Nucleus accumbens (tissue), 56 donors: ENCODE measurements around the gene RBL1.
"Not testable (repeated sequence)": the region's sequence is repeated elsewhere in the genome, so short reads cannot be mapped to it uniquely, and the experiment has no call there.

Experiments used
- DNase-seq, 56 donors: peaks; one replicate each; lab custom pipeline; 2025; lab: John Stamatoyannopoulos, UW

RBL1 gene, protein sequence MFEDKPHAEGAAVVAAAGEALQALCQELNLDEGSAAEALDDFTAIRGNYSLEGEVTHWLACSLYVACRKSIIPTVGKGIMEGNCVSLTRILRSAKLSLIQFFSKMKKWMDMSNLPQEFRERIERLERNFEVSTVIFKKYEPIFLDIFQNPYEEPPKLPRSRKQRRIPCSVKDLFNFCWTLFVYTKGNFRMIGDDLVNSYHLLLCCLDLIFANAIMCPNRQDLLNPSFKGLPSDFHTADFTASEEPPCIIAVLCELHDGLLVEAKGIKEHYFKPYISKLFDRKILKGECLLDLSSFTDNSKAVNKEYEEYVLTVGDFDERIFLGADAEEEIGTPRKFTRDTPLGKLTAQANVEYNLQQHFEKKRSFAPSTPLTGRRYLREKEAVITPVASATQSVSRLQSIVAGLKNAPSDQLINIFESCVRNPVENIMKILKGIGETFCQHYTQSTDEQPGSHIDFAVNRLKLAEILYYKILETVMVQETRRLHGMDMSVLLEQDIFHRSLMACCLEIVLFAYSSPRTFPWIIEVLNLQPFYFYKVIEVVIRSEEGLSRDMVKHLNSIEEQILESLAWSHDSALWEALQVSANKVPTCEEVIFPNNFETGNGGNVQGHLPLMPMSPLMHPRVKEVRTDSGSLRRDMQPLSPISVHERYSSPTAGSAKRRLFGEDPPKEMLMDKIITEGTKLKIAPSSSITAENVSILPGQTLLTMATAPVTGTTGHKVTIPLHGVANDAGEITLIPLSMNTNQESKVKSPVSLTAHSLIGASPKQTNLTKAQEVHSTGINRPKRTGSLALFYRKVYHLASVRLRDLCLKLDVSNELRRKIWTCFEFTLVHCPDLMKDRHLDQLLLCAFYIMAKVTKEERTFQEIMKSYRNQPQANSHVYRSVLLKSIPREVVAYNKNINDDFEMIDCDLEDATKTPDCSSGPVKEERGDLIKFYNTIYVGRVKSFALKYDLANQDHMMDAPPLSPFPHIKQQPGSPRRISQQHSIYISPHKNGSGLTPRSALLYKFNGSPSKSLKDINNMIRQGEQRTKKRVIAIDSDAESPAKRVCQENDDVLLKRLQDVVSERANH

DNA sequence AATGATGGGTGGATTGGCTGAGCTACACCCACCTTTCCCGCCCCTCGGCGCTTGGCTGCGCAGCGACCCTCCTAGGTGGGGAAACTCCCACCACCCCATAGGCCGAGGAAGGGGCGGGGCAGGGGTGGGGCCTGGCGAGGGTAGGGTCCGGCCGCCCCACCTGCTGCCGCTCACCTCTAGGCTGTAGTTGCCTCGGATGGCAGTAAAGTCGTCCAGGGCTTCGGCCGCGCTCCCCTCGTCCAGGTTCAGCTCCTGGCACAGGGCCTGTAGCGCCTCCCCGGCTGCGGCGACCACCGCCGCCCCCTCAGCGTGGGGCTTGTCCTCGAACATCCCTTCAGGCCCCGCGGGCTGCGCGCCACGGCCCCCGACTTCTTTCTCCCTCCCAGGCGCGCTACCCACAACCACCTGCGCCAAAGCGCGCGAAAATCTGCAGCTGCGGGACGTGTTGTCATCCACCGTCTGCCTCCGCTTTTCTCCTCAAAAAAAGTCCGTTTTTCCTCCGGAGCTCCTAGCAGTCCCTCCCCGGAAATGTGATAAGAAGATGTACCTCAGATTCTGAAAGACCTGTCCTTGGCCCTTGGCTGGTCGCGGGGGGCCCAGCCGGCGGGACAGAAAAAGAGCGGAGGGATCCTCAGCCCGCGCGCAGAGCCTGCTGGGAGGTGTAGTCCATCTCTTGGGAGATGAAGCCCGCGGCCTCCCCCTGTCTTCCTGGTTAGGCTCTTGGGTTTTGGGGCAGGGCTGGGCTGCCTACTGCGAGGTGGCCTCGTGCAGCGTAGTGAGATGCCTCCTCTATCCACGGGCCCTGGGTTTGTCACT is at the start of gene RBL1:
Gene RBL1, minus strand, starts transcription at position 399 of the 816 bp plus-strand sequence. Its CDS starts 69 bp downstream, at position 330.
- DNase-seq: peak in 55 of 56 donors; percentile 32 to 95 (median 84)

DNA sequence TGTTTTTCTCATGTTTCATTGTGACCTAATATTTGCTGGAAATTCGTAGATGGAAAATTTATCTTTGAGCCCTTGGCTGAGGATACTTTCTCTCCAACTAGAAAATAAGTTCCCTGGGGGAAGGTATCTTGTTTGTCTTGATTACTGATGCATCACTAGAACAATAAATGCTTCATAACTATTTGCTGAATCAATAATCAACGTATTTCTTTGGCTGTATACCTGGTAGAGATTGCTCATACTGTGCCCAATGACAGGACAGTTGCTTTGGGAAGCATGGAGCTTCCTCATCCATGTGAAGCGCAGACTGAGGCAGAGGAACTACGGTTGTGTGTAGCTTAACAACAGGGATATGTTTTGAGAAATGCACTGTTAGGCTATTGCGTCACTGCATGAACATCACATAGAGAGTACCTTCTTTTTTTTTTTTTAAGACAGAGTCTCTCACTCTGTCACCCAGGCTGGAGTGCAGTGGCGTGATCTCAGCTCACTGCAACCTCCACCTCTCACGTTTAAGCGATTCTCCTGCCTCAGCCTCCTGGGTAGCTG is 49.1 kb upstream of the RBL1 start:
- no peak for DNase-seq

DNA sequence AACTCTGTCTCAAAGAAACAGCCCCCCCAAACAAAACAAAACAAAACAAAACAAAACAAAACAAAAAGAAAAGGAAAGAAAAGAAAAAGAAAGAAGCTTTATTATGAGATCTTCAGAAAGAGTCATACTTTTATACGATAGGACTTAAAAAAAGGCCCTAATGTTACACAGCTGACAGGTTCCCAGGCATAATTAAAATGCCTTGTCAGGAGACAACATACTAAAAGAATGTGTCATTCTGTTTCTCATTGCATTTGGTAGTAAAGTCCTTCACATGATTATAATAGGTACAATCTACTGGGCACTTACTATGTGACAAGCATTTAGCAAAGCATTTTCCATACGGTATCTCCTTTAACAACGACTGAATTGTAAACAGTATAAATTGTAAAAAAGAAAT is 46.9 kb upstream of the RBL1 start:
- no peak for DNase-seq

DNA sequence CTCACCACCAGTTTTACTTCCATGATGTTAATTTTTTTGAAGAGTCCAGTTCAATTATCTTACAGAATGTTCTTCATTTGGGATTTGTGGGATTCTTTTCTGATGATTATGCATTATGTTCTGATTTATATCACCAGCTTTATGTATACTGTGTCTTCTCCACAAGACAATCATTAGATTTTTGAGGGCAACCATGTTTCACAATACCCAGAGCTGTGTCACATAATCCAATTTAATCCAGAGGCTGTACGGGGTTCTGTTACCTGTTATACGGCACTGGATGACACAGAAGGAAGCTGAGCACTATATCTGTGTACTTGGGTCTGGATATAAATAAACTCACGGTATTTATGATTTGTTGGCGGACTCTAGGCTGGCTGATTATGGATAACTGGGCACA is 41.8 kb upstream of the RBL1 start:
- DNase-seq: no peak

DNA sequence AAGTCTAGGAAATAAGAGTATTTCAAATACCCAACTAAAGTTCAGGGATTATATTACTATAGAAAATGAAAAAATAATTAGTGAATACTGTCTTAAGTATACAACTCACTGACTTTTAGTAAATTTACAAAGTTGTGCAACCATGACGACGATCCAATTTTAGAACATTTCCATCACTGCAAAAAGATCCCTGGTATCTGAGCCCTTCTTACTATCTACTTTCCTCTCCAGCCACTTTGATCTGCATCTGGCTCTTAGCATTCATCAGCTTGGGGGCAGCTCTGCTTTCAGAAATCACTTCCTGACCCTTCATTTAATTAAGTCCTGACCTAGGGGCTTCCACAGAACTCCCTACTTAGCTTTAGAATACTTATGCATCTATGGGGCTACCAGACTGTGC is 38.2 kb upstream of the RBL1 start:
- DNase-seq: no peak

DNA sequence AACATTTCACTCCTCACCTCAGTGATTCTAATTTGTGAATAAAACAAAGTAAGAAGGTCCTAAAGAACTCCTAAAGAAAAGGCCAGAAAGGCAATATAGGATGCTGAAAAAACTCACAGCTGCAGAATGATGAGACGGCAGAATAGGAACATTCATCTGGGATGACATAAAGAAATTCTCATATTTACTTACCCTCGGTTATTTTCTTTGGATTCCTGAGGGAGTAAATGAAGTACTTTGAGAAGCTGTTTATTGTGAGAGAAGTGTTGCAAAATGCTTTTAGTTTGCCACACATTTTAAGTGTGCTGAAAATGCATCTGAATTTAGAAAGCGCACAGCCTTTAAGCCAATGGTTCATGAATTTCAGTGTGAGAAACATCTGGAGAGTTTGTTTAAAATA is 35.7 kb upstream of the RBL1 start:
- no peak for DNase-seq

DNA sequence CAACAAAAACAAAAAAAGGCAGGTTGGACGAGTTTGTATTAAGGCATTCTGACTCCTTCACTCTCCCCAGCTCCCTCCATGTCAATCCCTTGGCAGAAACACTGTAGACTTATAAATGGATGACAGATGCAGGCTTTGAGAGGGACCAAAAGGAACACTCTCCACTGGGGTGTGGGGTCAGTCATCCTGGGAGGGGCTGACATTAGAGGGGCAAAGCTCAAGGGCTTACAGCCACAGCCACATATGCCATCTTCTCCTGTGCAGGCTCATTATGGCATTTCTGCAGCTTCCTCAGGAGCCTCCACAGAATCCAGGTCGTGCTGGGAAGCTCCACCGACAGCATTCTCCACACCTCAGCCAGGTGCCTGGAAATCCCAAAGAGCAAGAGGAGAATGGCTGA is 33.0 kb upstream of the RBL1 start:
- no peak for DNase-seq

- not testable (repeated sequence) for DNase-seq
Measured at GRCh38 chr20:37126290-37126689, 30.5 kb upstream of the RBL1 start.

- DNase-seq: no peak
Measured at GRCh38 chr20:37123441-37123840, 27.6 kb upstream of the RBL1 start.

- DNase-seq: no peak
Measured at GRCh38 chr20:37120497-37120896, 24.7 kb upstream of the RBL1 start.

DNA sequence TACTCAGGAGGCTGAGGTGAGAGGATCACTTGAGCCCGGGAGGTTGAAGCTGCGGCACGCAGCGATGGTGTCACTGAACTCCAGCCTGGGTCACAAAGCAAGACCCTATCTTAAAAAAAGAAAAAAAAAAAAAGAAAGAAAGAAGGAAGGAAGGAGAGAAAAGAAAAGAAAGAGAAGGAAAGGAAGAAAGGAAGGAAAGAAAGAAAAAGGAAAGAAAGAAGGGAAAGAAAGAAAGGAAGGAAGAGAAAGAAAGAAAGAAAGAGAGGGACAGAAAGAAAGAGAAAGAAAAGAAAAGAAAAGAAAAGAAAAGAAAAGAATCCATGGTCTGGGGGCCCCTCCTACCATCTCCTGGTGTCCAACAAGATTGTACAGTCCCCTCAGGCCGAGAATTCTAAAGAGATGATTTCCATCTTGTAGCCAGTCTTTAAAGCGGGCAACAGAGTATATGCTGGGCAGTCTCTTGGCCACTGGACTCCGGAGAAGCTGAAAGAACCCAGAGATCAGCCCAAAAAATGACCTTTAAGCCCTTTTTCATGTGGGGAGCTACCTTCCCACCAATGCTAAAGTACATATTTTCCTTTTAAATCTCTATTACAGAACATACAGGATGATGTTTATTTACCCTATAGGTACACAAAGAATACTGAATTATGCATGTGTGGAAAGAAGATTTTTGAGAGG is 23.7 kb upstream of the RBL1 start:
- no peak for DNase-seq

GRCh38 chr20:37114012-37114411 is 18.2 kb upstream of the RBL1 start:
- DNase-seq: no peak

DNA sequence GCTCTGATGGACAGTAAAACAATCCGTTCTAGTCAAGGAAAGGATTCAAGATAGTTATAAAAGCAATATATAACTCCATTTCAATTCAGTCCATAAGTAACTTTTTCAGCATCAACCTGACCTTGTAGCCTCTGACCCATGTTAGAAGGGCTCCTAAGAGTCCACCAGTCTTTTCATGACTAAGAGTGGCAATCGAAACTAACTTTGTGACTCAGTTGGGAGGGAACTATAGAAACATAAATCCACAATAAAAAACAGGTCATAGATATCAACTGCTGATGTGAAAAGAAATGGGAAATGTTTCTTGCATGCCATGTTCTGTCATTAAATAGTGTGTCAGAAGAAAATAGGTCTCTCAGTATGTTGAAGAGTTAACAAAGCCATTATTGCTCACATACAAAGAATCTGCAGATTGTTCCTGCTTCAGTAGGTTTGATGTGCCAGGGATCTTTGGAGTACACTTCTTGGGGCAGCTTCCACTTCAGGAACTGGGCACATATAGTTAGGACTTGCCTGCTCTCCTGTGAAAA is 16.2 kb upstream of the RBL1 start:
- DNase-seq: no peak

DNA sequence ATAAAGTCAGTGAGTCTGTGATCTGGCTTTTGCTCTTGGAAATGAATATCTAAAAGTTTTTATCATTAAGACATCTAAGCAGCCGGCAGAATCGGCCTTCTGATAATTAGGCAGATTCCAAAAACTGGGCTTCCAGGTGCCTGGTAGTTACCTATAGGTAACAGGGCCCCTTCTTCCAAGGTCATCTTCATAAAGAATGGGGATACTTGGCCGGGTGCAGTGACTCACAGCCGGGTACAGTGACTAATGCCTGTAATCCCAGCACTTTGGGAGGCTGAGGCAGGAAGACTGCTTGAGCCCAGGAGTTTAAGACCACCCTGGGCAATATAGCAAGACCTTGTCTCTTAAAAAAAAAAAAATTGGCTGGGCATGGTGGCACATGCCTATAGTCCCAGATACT is 12.9 kb upstream of the RBL1 start:
- no peak for DNase-seq

DNA sequence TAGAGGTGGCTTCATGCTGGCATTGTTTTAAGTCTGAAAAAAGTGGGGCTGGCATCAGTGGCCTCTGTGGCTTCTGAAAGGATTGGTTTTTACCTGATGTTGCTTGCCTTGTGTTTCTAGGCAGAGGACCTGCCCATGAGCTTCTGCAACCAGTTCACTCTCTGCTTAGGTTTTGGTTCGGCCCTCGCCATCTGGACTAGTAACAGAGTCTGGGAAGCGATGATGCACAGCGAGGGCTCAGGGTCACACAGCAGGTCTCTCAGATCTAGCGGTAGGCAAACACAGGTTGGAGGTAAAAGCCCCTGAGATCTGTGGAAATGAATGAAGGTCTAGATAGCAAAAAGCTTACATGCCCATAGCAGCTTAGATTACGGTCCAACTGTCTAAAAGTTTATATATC is 6.8 kb upstream of the RBL1 start:
- DNase-seq: no peak

DNA sequence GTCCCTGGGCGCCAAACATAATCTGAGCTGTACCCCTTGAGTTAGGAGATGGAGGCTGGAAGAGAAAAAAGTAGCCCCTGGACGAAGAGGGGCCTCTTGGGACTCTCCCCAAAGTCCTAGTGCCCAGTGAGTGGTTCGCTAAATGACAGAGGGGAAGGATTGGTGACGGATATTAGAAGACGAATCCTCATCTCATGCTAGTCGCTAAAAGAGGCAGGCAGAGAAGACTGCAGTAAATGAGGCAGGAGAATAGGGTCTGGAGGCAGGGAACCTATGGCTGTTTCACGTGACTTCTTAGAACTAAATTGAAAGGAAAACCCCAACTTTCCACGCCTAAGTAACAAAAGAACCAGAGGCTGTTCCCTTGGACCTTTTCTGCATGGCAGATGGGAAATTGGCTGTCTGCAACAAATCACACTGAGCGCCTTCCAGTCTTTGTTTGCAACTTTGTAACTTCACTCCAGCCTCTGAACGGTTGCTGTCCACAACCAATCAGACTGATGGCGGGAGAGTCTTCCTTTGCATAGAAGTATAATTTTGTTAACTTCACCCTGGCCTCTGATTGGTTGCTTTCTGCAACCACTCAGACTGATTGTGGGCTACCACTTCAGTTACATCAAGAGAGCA is 731 bp upstream of the RBL1 start:
- peak in 1 of 56 donors; percentile 2 for DNase-seq

- peak in 2 of 56 donors; percentile 10 to 15 for DNase-seq
Measured at GRCh38 chr20:37095108-37095598, 644 bp downstream of the RBL1 start.

DNA sequence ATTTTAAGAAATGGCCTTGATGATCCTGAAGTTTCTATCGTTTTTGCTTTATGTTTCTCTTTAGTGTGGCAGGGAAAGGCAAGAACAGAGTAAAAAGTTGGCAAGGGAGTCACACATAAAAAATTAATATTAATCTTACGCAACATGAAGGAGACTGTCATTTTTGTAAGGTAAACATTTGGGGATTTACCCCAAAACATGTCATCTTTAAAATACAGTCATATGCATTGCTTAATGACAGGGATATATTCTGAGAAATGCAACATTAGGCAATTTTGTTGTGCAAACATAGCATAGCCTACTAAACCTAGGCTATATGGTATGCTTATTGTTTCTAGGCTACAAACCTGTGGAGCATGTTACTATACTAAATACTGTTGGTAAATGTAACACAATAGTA is 5.4 kb downstream of the RBL1 start:
- DNase-seq: no peak
